Retinal pigment epithelial cell (primary cell): ENCODE measurements around the gene FRMD4A.

Source experiments
- DNase-seq: peaks from one replicate; pipeline ENCODE4 v3.0.0-alpha.2; 2010; ENCODE audit warnings: low read depth
- H3K4me3 ChIP-seq: 2 replicates; pipeline ENCODE4 v1.5.1; 2011; ENCODE audit warnings: mild to moderate bottlenecking, low read length, control low read depth, moderate library complexity
- CTCF ChIP-seq: conservative IDR thresholded peaks from 2 replicates; pipeline ENCODE4 v1.5.1; 2011; ENCODE audit warnings: low read depth, low read length, control low read depth, inconsistent platforms

Gene FRMD4A

GRCh38 chr10:14254368-14254767 is 76.4 kb downstream of the FRMD4A start:
- no peak for TF ChIP-seq CTCF
- no peak for DNase-seq
- no peak overlapping the region for H3K4me3 ChIP-seq

GRCh38 chr10:14253711-14254110 is 77.0 kb downstream of the FRMD4A start:
- H3K4me3 ChIP-seq = no peak overlapping the region
- no peak for TF ChIP-seq CTCF
- DNase-seq = no peak

- H3K4me3 ChIP-seq = no peak overlapping the region
- TF ChIP-seq CTCF = no peak
- no peak for DNase-seq
Observed at GRCh38 chr10:14253079-14253478, 77.6 kb downstream of the FRMD4A start.

DNA sequence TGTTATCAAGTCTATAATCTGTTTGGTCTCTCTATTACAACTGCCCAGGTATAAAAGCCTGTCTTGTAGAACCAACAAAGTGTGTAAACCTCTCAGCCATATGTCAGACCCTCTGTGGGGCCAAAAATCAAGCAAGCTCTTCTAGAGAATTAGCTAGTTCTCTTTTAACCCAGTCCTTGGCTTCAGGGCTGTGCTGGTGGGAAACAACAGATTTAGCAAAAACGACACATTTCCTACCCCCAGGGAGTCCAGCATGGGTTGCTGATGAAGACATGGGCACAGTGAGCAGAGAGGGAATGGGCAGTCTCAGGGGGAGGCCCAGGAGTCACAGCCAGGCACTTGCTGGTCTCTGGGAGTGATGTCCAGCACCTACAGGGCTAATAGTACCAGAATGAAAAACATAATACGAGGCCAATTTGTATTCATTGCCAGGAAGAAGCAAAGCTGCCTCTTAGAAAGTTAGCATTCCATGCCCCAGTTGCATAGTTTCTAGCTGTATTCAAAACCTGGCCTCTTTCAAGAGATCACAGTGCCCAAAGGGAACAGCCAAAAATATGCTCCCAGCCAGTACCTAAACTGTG is 80.1 kb downstream of the FRMD4A start:
- no peak for DNase-seq
- no peak for TF ChIP-seq CTCF
- H3K4me3 ChIP-seq = no peak overlapping the region

GRCh38 chr10:14247377-14248116 is 83.2 kb downstream of the FRMD4A start:
- peak; percentile 62 for DNase-seq
- no peak for TF ChIP-seq CTCF
- no peak overlapping the region for H3K4me3 ChIP-seq

DNA sequence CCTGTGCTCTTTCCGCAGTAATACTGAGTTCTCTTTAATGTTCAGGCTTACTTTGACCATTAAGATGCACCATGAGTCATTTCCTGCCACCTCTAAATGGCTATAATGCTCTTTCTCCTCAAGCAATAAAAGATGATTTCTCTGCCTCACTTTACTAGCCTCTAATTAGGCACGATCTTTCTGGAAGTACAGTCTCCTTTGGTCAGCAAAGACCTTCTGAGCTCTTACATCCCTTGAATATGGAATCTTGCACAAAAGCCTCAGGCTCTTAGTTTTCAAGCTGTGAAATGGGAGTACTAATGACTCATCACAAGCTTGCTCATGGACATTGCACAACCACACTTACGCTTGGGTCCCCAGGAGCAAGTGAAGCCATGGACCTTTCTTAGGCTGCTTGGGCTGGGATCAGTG is 85.9 kb downstream of the FRMD4A start:
- DNase-seq = no peak
- no peak overlapping the region for H3K4me3 ChIP-seq
- no peak for TF ChIP-seq CTCF

DNA sequence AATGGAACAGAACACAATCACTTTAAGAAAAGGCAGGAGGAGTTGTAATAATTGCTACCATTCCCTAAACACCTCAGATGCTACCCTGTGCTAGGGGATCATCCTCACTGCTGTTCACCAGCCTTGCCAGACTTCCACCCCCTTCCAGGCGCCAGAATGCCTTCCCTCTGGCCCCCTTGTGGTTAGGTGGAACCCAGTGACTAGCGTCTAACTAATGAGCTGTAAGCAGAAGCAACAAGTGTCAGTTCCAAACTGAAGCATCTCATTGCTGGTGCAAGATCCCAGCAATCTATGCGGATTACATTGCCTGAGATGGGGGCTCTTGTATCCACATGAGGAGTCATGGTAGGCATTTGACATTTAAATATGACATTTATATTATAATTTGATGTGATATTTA is 86.6 kb downstream of the FRMD4A start:
- DNase-seq = no peak
- peak; percentile 49 for TF ChIP-seq CTCF
- H3K4me3 ChIP-seq = no peak overlapping the region
